ENCODE measurements around the gene TMIGD2.

The TMIGD2 gene

DNA sequence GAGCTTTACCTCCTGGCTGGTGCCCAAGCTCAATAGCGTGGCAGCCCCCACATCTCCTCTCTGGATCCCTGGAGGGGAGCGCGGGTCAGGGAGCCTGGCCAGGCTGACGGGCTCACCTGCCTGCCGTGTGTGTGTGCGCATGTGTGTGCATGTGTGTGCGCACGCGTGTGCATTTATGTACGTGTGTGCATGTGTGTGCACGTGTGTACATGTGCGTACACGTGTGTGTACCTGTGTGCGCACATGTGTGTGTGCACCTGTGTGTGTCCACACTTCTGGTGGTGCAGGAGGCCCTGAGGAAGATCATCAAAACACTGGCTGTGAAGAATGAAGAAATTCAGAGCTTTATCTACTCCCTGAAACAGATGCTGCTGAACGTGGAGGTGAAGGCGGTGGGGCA, 3.5 kb upstream of the TMIGD2 start:
- H3K27ac ChIP-seq (ENCODE audit: low read depth, low read length), result no peak overlapping the region
- H3K27me3 ChIP-seq (ENCODE audit: control insufficient read depth, insufficient read depth, low read length), result no peaks in the 10 kb centered on the region
- no peaks in the 10 kb centered on the region for H3K9me3 ChIP-seq (ENCODE audit: control insufficient read depth, insufficient read depth, low read length)
- H3K4me1 ChIP-seq (ENCODE audit: control insufficient read depth, insufficient read depth, low read length), result peaks cover 5% of the 10 kb centered on the region; the same call in 1 of the 2 replicates
- H3K9ac ChIP-seq (ENCODE audit: low read depth, low read length), result no peak overlapping the region
- H3K4me3 ChIP-seq (ENCODE audit: low read depth, low read length), result no peak overlapping the region; the same call in 1 of the 2 replicates
- H3K36me3 ChIP-seq (ENCODE audit: control insufficient read depth, insufficient read depth, low read length), result peaks cover 26% of the 10 kb centered on the region

DNA sequence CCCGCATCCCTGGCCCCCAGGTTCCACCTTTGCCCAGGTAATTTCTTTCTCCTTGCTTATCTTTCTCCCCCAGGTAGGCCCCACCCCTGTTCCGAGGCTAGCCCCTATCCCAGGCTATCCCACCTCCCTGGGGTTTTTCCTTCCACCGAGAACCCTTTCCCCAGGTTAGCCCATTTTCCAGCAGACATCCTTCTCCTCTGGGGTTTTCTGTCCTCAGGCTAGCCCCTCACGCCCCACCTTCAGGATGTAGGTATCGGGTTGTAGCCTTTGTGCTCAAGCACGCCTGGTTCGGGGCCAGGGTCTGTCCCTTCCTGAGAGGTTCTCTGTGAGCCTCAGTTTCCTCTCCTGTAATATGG, 3.0 kb upstream of the TMIGD2 start:
- no peak overlapping the region for H3K27ac ChIP-seq (ENCODE audit: low read depth, low read length)
- H3K36me3 ChIP-seq (ENCODE audit: control insufficient read depth, insufficient read depth, low read length), result peaks cover 22% of the 10 kb centered on the region
- no peaks in the 10 kb centered on the region for H3K27me3 ChIP-seq (ENCODE audit: control insufficient read depth, insufficient read depth, low read length)
- H3K4me3 ChIP-seq (ENCODE audit: low read depth, low read length), result peak overlapping the region; percentile 54; the same call in 1 of the 2 replicates
- no peaks in the 10 kb centered on the region for H3K9me3 ChIP-seq (ENCODE audit: control insufficient read depth, insufficient read depth, low read length)
- no peak overlapping the region for H3K9ac ChIP-seq (ENCODE audit: low read depth, low read length)
- peaks cover 5% of the 10 kb centered on the region; the same call in 1 of the 2 replicates for H3K4me1 ChIP-seq (ENCODE audit: control insufficient read depth, insufficient read depth, low read length)

DNA sequence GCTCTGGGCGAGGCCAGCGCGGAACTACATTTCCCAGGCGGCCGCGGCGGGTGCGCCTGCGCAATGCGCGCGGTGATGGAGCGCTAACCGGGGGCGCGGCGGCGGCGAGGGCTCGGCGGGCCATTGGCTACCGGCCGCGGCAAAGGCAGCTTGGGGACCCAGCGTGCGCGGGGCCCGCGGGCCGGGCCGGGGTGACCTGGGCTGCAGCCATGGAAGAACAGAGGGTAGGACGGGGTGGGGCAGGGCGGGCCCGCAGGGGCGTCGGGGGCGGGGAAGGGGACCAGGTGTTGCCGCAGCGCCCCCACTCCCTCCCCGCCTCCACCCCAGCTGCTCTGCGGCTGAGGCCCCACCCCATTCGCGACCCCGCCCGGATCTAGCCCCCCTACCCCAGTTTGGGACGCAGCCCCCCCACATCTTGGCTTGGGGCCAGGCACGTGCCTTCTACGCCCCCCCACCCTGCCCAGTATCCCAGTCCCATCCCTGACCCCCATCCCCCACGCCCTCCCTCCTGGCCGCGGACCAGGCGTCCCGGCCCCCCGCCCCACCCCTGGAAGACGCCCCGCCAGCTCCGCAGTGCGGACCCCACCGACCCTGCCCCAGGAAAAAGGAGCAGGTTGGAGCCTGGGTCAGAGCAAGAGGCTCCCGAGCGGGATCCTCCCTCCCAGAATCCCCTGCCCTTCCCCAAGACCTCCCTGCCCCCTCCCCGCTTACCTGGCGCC, 2.5 kb upstream of the TMIGD2 start, which contains the start of gene FSD1:
Gene FSD1 (plus strand): TSS at position 61 of the 719 bp plus-strand sequence. CDS start 149 bp downstream, at position 210.
- Histone ChIP-seq H3K36me3 (ENCODE audit: control insufficient read depth, insufficient read depth, low read length) (peaks cover 20% of the 10 kb centered on the region), H3K9ac (ENCODE audit: low read depth, low read length) (no peak within 1 kb of the TSS), H3K4me1 (ENCODE audit: control insufficient read depth, insufficient read depth, low read length) (peaks cover 5% of the 10 kb centered on the region; the same call in 1 of the 2 replicates), H3K9me3 (ENCODE audit: control insufficient read depth, insufficient read depth, low read length) (no peaks in the 10 kb centered on the region), H3K27me3 (ENCODE audit: control insufficient read depth, insufficient read depth, low read length) (no peaks in the 10 kb centered on the region), H3K27ac (ENCODE audit: low read depth, low read length) (no peak within 1 kb of the TSS), H3K4me3 (ENCODE audit: low read depth, low read length) (peak within 1 kb of the TSS; percentile 54; the same call in 1 of the 2 replicates)

DNA sequence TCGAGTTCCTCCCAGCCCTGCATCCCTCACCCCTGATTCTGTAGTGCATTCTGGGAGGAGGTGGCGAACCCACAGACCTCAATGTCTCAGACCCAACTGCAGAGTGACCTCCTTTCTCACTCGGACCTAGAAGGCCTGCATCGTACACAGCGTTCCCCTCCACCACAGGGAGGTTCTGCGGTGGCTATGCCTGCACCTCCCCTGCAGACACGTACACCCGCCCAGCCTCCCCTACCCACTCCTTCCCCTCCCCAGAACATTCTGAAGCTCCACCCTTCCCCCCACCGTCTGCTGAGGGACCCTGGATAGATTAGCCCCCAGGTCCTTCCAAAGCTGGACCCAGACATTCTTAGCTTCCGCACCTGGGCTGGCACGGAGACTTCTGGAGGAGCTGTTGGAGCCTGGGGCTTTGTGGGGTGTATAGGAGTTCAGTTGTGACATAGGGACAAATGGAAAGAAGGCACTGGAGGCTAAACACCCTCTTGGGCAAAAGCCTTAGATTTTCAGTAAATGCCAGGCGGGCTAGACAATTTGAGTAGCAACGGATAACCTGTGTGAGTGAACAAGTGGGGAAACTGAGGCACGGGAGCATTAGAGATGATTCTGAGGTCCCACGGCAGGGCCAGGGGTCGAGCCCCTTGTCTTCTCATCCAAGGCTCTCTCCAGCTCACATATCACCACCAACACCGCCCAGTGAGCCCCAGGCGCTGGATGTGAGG, 1.8 kb upstream of the TMIGD2 start:
- Histone ChIP-seq H3K9ac (ENCODE audit: low read depth, low read length) (no peak overlapping the region), H3K4me1 (ENCODE audit: control insufficient read depth, insufficient read depth, low read length) (peaks cover 5% of the 10 kb centered on the region; the same call in 1 of the 2 replicates), H3K4me3 (ENCODE audit: low read depth, low read length) (peak overlapping the region; percentile 54; the same call in 1 of the 2 replicates), H3K27ac (ENCODE audit: low read depth, low read length) (no peak overlapping the region), H3K9me3 (ENCODE audit: control insufficient read depth, insufficient read depth, low read length) (no peaks in the 10 kb centered on the region), H3K27me3 (ENCODE audit: control insufficient read depth, insufficient read depth, low read length) (no peaks in the 10 kb centered on the region), H3K36me3 (ENCODE audit: control insufficient read depth, insufficient read depth, low read length) (peaks cover 15% of the 10 kb centered on the region)

DNA sequence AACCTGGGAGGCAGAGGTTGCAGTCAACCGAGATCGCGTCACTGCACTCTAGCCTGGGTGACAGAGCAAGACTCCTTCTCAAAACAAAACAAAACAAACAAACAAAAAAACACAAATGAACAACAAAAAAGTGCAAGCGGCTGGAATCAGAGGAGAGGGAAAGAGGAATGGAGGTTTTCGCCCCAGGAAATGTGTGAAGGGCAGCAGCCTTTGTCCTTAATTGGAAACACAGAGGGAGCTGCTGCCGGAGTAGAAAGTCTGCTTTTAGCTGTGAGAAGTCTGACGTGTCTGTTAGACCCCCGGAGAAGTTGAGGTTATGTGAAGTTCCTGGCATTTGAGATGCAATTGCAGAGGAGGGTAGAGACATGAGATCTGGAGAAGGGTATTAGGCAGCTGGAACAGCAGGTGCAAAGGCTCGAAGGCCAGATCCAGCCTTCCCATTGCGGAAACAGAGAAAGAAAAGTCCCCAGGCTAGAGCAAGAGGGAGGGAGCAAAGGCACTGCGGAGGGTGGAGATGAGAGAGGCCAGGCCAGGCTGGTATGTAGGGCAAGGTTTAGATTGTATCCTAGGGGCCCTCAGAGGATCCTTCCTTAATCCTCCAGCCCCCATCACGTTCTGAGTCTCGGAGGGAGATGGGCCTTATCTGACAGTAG, 473 bp downstream of the TMIGD2 start:
- Histone ChIP-seq H3K27me3 (ENCODE audit: control insufficient read depth, insufficient read depth, low read length) (no peaks in the 10 kb centered on the region), H3K9me3 (ENCODE audit: control insufficient read depth, insufficient read depth, low read length) (no peaks in the 10 kb centered on the region), H3K36me3 (ENCODE audit: control insufficient read depth, insufficient read depth, low read length) (peaks cover 7% of the 10 kb centered on the region), H3K4me1 (ENCODE audit: control insufficient read depth, insufficient read depth, low read length) (peaks cover 5% of the 10 kb centered on the region; the same call in 1 of the 2 replicates), H3K9ac (ENCODE audit: low read depth, low read length) (no peak overlapping the region), H3K27ac (ENCODE audit: low read depth, low read length) (peak overlapping the region; percentile 22), H3K4me3 (ENCODE audit: low read depth, low read length) (no peak overlapping the region)

DNA sequence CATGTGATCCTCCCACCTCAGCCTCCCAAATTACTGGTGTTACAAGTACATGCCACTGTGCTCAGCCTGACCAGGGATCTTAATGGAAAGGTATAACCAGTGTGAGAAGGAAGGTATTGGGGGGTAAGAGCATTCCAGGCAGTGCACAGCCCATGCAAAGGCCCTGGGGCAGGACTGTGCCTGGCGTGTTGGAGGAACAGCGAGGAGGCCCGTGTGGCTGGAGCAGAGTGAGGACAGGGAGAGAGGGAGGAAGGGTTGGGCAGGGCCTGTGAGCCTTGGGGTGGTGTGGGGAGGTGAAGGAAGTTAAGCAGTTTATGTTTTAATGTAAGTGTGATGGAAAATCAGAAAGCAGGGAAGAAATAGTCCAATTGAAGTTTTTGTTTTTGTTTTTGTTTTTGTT, 1.6 kb downstream of the TMIGD2 start:
- no peak overlapping the region for H3K27ac ChIP-seq (ENCODE audit: low read depth, low read length)
- H3K36me3 ChIP-seq (ENCODE audit: control insufficient read depth, insufficient read depth, low read length), result no peaks in the 10 kb centered on the region
- no peak overlapping the region for H3K4me3 ChIP-seq (ENCODE audit: low read depth, low read length)
- peaks cover 5% of the 10 kb centered on the region; the same call in 1 of the 2 replicates for H3K4me1 ChIP-seq (ENCODE audit: control insufficient read depth, insufficient read depth, low read length)
- no peaks in the 10 kb centered on the region for H3K9me3 ChIP-seq (ENCODE audit: control insufficient read depth, insufficient read depth, low read length)
- H3K27me3 ChIP-seq (ENCODE audit: control insufficient read depth, insufficient read depth, low read length), result no peaks in the 10 kb centered on the region
- H3K9ac ChIP-seq (ENCODE audit: low read depth, low read length), result no peak overlapping the region

DNA sequence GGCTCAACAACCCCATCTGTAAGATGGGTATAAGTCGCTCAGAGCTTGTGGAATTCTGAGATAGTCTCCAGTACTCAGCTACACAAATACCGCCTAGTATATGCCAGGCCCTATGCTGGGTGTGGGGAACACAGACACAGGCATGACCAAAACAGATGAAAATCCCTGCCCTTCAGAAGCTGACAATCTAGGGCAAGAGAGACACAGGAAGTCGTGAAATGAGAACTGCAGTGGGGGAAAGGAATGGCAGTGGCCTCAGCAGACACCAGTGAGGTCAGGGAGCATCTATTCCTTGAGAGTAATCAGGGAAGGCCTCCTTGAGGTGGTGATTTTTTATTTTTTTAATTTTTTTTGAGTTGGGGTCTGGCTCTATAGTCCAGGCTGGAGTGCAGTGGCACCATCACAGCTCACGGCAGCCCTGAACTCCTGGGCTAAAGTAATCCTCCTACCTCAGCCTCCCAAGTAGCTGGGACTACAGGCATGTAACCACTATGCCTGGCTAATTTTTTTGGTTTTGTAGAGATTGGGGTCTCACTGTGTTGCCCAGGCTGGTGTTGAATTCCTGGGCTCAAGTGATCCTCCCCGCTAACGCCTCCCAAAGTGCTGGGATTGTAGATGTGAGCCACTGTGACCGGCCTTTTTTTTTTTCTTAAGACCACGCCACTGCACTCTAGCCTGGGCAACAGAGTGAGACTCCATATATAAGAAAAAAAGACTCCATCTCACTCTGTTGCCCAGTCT, 3.2 kb downstream of the TMIGD2 start:
- Histone ChIP-seq H3K4me1 (ENCODE audit: control insufficient read depth, insufficient read depth, low read length) (peaks cover 1% of the 10 kb centered on the region; the same call in 1 of the 2 replicates), H3K9ac (ENCODE audit: low read depth, low read length) (no peak overlapping the region), H3K36me3 (ENCODE audit: control insufficient read depth, insufficient read depth, low read length) (no peaks in the 10 kb centered on the region), H3K27me3 (ENCODE audit: control insufficient read depth, insufficient read depth, low read length) (no peaks in the 10 kb centered on the region), H3K9me3 (ENCODE audit: control insufficient read depth, insufficient read depth, low read length) (no peaks in the 10 kb centered on the region), H3K27ac (ENCODE audit: low read depth, low read length) (no peak overlapping the region), H3K4me3 (ENCODE audit: low read depth, low read length) (no peak overlapping the region)

DNA sequence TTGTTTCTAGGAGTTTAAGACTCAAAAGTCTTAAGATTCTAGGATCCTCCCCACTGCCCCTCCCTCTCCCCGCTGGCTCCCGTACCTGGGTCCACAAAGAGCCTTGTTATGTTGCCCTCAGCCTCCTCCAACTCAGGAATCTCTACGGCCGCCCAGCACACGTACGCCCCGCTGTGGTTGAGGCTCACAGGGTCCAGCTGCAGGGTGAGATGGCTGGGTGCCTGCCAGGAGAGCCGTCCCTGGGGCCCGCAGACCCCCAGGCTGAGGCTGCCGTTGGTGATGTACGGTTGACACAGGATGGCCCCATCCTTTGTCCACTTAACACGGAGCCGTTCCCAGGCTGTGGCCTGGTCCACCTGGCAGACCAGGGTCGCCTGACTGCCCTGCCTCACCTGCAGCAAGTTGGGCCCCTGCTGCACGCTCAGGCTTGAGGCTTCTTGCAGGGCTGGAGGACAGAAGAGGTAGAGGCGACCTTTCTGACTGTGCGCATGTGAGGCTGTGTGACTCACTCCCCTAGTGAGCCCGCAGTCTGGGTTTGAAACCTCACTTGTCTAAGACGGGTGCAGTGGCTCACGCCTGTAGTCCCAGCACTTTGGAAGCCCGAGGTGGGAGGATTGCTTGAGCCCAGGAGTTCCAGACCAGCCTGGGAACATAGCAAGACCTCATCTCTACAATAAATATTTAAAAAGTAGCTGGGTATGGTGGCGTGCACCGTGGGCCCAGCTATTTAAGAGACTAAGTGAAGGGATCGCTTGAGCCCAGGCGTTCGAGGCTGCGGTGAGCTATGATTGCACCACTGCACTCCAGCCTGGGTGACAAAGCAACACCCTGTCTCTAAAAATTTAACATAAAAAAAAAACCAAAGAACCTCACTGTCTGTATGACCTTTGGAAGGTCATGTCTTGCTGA, 4.0 kb downstream of the TMIGD2 start:
- H3K9ac ChIP-seq (ENCODE audit: low read depth, low read length), result no peak overlapping the region
- no peaks in the 10 kb centered on the region for H3K36me3 ChIP-seq (ENCODE audit: control insufficient read depth, insufficient read depth, low read length)
- H3K4me3 ChIP-seq (ENCODE audit: low read depth, low read length), result no peak overlapping the region
- H3K9me3 ChIP-seq (ENCODE audit: control insufficient read depth, insufficient read depth, low read length), result no peaks in the 10 kb centered on the region
- H3K4me1 ChIP-seq (ENCODE audit: control insufficient read depth, insufficient read depth, low read length), result no peaks in the 10 kb centered on the region
- no peak overlapping the region for H3K27ac ChIP-seq (ENCODE audit: low read depth, low read length)
- no peaks in the 10 kb centered on the region for H3K27me3 ChIP-seq (ENCODE audit: control insufficient read depth, insufficient read depth, low read length)

DNA sequence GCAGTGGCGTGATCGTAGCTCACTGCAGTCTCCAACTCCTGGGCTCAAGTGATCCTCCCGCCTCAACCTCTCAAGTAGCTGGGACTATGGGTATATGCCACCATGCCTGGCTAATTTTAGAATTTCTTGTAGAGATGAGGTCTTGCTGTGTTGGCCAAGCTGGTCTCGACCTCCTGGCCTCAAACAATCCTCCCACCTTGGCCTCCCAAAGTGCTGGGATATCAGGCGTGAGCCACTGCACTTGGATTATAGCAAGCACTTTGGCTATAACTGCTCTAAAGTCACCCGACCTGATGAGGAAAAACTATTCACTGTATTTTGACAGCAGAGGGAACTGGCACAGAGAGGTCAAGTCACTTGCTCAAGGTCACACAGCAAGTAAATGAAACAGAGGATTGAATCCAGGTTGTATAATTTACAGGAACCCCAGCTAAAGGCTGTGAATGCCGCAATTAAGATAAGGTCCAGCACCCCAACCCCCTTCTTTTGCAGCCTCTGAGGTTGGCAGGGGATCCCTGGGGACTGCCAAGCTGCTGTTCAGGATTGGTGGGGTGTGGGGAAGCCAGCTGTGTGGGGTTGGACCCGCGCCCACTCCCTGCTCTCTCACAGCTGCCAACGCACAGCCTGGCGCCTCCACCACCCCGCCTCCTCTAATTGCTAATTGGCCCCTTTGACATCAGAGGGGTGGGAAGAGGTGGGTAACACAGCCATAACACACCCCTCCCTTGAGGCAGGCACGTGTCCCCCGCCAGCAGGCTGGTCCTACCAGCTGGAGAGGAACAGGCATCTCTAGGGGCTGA, 6.0 kb downstream of the TMIGD2 start:
- Histone ChIP-seq H3K9me3 (ENCODE audit: control insufficient read depth, insufficient read depth, low read length) (no peaks in the 10 kb centered on the region), H3K27me3 (ENCODE audit: control insufficient read depth, insufficient read depth, low read length) (no peaks in the 10 kb centered on the region), H3K9ac (ENCODE audit: low read depth, low read length) (no peak overlapping the region), H3K4me1 (ENCODE audit: control insufficient read depth, insufficient read depth, low read length) (no peaks in the 10 kb centered on the region), H3K27ac (ENCODE audit: low read depth, low read length) (no peak overlapping the region), H3K36me3 (ENCODE audit: control insufficient read depth, insufficient read depth, low read length) (no peaks in the 10 kb centered on the region), H3K4me3 (ENCODE audit: low read depth, low read length) (no peak overlapping the region)

Measured in HUES48 (cell line).